ENCODE data around the gene ZNF768. TPM values are rescaled to one million over a fixed set of nuclear protein-coding genes. Genes with fewer than 3 reads are reported as not detected.

Gene ZNF768
- polyA plus RNA-seq (ENCODE audit: insufficient read length in 4 of 4) = 10 to 100 TPM; 36.0 to 69.0 (median 50.0) TPM

DNA sequence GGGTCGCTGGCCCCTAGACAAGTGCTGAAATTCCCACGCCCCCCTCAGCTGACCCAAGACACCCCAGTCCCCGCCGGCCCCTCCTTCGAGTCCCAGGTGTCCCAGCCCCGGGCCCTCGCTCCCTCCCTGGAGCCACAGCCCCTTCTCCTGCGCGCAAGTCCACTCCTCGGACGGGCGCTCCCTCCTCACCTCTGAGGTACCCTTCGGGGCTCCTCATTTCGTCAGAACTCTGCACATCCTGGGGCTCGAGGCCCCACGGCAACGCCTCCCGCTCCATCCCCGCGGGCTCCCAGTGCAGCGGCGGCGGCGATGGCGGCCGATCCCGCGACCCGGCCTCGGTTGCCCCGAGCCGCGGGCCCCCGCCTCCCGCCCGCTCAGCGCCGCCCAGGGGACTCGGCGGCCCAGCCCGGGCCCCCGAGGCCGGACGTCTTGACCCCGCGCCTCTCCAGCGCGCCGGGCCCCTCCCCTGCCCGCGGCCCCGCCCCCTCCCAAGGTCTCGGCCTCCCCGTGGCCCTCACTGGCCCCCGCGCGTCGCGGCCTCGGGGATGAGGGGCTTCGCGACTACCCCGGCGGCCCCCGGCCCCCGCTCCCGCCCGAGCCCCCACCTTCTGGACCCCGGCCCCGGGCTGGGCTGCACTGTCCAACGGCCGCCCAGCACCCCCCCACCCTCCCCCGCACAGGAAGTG lies at the start of gene ZNF768:
Gene ZNF768 (minus strand): TSS at position 430 of the 686 bp plus-strand sequence. CDS start 153 bp downstream, at position 277.
- DNase-seq (ENCODE audit: low read depth in 4 of 4, low spot score in 3 of 4) = no peak

DNA sequence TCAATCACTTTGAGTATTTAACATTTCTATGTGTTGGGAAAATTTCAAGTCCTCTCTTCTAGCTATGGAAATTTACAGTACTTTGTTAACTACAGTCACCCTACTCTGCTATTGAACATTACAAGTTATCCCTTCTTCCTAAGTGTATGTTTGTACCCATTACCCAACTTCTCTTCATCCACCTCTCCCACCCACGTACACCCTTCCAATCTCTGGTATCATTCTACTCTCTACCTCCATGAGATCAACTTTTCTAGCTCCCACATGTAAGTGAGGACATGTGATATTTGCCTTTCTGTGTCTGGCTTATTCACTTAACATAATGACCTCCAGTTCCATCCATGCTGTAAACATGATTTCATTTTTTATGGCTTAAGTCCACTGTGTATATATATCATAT lies 48.3 kb upstream of the ZNF768 start:
- DNase-seq (ENCODE audit: low read depth in 4 of 4, low spot score in 3 of 4) = no peak

DNA sequence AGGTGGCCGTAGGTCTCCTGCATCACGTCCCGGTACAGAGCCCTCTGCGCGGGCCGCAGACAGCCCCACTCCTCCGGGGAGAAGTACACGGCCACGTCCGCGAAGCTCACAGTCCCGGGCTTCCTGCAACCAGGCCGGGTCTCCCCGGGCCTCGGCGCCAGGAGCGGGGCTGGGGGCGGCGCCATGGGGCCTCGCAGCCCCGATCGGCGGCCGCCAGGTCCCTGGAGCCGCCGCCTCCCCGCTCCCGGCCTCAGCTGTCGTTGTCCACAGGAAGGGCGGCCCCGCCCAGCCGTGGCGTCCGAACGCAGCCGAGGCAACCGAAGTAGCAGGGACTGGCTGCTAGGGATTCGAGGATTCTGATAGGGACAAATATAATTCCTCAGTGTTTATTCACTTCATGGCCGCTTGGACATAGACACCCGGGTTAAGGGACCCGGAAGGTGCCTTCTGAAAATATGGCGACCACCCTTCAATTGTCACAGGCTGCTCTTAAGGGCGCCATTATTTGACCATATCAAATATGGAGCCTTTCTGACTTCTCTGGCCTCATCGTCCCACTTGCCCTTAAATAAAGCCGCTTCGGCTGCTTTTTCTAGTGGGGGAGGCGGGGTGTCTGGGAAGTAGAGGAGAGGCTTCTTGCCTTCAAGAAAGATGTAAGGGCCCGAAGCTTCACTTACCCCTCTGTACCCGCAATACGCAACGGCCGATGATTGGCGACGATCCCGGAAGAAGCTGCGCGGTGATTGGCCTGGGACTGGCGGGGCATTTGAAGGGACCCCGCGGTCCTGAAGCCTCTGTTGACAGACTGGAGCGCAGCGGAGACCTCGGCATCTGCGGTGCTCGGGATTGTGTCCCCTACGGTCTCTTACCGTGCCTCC lies 45.3 kb upstream of the ZNF768 start, which contains the start of gene ZNF688:
Gene ZNF688 (minus strand): TSS at position 270 of the 878 bp plus-strand sequence. CDS start 85 bp downstream, at position 185.
- DNase-seq (ENCODE audit: low read depth in 4 of 4, low spot score in 3 of 4) = peak; percentile 93 to 98 (median 96)

- DNase-seq (ENCODE audit: low read depth in 4 of 4, low spot score in 3 of 4) = peak in 1 of 4 donors; percentile 38
These were observed 44.5 kb upstream of the ZNF768 start for GRCh38 chr16:30570636-30571444.

GRCh38 chr16:30569746-30570635 lies 43.6 kb upstream of the ZNF768 start:
- no peak for DNase-seq (ENCODE audit: low read depth in 4 of 4, low spot score in 3 of 4)

DNA sequence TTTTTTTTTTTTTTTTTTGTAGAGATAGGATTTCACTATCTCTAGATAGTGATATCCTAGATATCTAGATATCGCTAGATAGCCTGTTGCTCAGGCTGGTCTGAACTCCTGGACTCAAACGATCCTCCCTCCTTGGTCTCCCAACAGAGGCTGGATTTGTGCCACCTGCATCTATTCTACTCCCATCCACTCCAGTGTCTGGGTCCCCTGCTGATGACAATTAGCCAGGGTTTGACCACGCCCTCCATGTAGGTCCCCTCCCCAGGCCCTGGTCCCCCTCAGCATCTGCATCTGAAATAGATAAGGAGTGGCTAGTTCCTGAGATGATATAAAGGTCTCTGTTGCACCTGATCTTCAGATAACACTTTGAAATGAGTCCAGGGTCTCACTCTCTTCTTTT lies 42.9 kb upstream of the ZNF768 start:
- DNase-seq (ENCODE audit: low read depth in 4 of 4, low spot score in 3 of 4) = no peak

DNA sequence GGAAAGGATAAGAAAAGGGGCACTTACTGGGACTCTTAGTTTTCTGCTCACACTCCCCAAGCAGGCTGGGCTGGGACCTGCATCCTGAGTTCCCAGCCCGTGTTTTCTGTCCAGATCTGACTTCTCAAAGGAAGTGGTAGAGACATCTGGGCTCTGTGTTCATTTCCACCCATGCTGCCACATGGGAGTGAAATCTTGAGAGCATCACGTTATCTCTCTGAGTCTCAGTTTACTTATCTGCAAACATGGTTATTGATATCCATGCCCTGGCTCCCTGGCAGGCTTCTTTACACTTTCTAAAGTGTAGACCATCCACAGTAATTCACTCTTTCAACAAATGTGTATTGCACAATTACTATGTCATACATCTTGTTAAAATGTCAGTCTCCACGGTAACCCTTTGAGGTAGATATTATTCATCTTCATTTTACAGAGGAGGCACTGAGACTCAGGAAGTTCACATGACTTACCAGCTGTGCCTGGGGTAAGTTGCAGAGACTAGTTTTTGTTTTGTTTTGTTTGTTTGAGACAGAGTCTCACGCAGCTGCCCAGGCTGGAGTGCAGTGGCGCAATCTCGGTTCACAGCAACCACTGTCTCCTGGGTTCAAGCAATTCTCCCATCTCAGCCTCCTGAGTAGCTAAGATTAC lies 41.7 kb upstream of the ZNF768 start:
- no peak for DNase-seq (ENCODE audit: low read depth in 4 of 4, low spot score in 3 of 4)

GRCh38 chr16:30567160-30567990 lies 41.0 kb upstream of the ZNF768 start:
- no peak for DNase-seq (ENCODE audit: low read depth in 4 of 4, low spot score in 3 of 4)

DNA sequence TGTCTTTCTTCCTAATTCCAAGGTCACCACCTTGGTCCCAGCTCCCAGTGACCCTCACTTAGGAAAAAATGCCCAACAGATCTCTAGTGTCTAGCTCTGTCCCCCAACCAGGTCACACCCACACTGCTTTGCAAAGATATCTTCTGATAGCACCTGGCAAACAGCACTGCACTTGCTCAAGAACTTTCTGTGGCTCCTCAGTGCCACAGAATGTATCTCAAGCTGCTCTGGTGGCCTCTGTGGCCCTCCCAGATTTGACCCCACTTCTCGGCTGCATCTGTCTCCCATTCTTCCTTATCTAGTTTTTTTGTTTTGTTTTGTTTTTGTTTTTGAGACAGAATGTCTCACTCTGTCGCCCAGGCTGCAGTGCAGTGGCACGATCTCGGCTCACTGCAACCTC lies 40.2 kb upstream of the ZNF768 start:
- no peak for DNase-seq (ENCODE audit: low read depth in 4 of 4, low spot score in 3 of 4)

- DNase-seq (ENCODE audit: low read depth in 4 of 4, low spot score in 3 of 4) = no peak
These were observed 39.6 kb upstream of the ZNF768 start for GRCh38 chr16:30565984-30566383.

GRCh38 chr16:30565526-30565925 lies 39.2 kb upstream of the ZNF768 start:
- no peak for DNase-seq (ENCODE audit: low read depth in 4 of 4, low spot score in 3 of 4)

DNA sequence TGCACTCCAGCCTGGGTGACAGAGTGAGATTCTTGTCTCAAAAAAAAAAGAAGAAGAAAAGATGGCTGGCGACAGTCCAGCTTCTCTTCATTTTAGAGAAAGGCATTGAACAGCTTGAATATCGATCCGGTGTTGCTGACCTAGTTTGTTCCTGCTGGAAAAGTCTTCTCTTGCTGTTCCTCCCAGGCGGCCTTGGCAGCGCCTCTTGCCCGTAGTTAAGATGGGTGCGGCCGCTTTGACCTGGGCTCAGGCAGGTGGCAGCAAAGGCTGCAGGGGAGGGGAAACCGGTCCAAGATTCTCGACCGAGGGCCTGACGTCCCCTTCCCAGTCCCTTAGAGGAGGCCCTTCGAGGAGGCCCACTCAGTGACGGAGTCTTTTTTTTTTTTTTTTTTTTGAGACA lies 35.7 kb upstream of the ZNF768 start:
- DNase-seq (ENCODE audit: low read depth in 4 of 4, low spot score in 3 of 4) = no peak

- no peak for DNase-seq (ENCODE audit: low read depth in 4 of 4, low spot score in 3 of 4)
These were observed 34.9 kb upstream of the ZNF768 start for GRCh38 chr16:30561089-30561816.

- DNase-seq (ENCODE audit: low read depth in 4 of 4, low spot score in 3 of 4) = no peak
These were observed 33.3 kb upstream of the ZNF768 start for GRCh38 chr16:30559690-30560089.

- DNase-seq (ENCODE audit: low read depth in 4 of 4, low spot score in 3 of 4) = no peak
These were observed 32.5 kb upstream of the ZNF768 start for GRCh38 chr16:30558789-30559377.

GRCh38 chr16:30557957-30558788 lies 31.8 kb upstream of the ZNF768 start, which contains the start of gene ZNF764:
Gene ZNF764, minus strand, starts transcription at chr16:30558374. Its CDS starts 192 bp downstream, at chr16:30558182.
- DNase-seq (ENCODE audit: low read depth in 4 of 4, low spot score in 3 of 4) = peak; percentile 86 to 96 (median 94)

GRCh38 chr16:30557707-30557956 lies 31.3 kb upstream of the ZNF768 start:
- DNase-seq (ENCODE audit: low read depth in 4 of 4, low spot score in 3 of 4) = no peak
